Measurements from ENCODE around the gene PRCD.
A peak's percentile ranks its signal among the peaks of the same experiment; 100 is the strongest.

The PRCD gene

GRCh38 chr17:76542566-76542971, 2.7 kb downstream of the PRCD start:
- no peak for DNase-seq

GRCh38 chr17:76542984-76543383, 3.1 kb downstream of the PRCD start:
- no peak for DNase-seq

GRCh38 chr17:76543482-76543825, 3.6 kb downstream of the PRCD start:
- DNase-seq, result no peak

- no peak for DNase-seq
Measured at GRCh38 chr17:76543826-76544545, 4.1 kb downstream of the PRCD start.

GRCh38 chr17:76544546-76545365, 4.9 kb downstream of the PRCD start:
- DNase-seq, result no peak

GRCh38 chr17:76545918-76546555, 6.2 kb downstream of the PRCD start:
- DNase-seq, result no peak

GRCh38 chr17:76546556-76547182, 6.8 kb downstream of the PRCD start:
- DNase-seq, result no peak

- peak; percentile 52 for DNase-seq
Measured at GRCh38 chr17:76547183-76547641, 7.4 kb downstream of the PRCD start.

- no peak for DNase-seq
Measured at GRCh38 chr17:76547642-76548202, 7.9 kb downstream of the PRCD start.

GRCh38 chr17:76548378-76549214, 8.8 kb downstream of the PRCD start:
- no peak for DNase-seq

- DNase-seq, result no peak
Measured at GRCh38 chr17:76549215-76549518, 9.3 kb downstream of the PRCD start.

GRCh38 chr17:76549539-76549938, 9.7 kb downstream of the PRCD start:
- DNase-seq, result no peak

GRCh38 chr17:76550712-76551615, 11.1 kb downstream of the PRCD start:
- no peak for DNase-seq

- no peak for DNase-seq
Measured at GRCh38 chr17:76551685-76552084, 11.8 kb downstream of the PRCD start.

- no peak for DNase-seq
Measured at GRCh38 chr17:76553178-76553908, 13.5 kb downstream of the PRCD start.

- DNase-seq, result no peak
Measured at GRCh38 chr17:76554131-76554530, 14.3 kb downstream of the PRCD start.

- peak; percentile 28 for DNase-seq
Measured at GRCh38 chr17:76556765-76557367, 17.0 kb downstream of the PRCD start.

- peak; percentile 90 for DNase-seq
Measured at GRCh38 chr17:76557368-76558197, 17.7 kb downstream of the PRCD start.

All from effector CD4-positive, alpha-beta T cell (primary cell).